HepG2 (cell line): ENCODE results near the gene FAM219A. TPM values are rescaled to one million over a fixed set of nuclear protein-coding genes. Genes with fewer than 3 reads are reported as not detected.

Source experiments
- GTF3A ChIP-seq: sonication (generic); formaldehyde crosslinking; conservative IDR thresholded peaks from 2 replicates; pipeline ENCODE4 v1.4.0; 2020; ENCODE audit warnings: mild to moderate bottlenecking, missing genetic modification reagents
- KAT2B ChIP-seq: fragments of 150-350 bp; IDR thresholded peaks from 2 replicates; pipeline ENCODE4 v1.6.1; 2014; ENCODE audit warnings: low read depth, low read length, borderline replicate concordance
- KLF6 ChIP-seq: IDR thresholded peaks from 2 replicates; pipeline ENCODE4 v1.8.0; 2016; ENCODE audit warnings: missing biosample characterization, missing genetic modification reagents
- NFATC3 ChIP-seq: sonication (generic); formaldehyde crosslinking; IDR thresholded peaks from 2 replicates; pipeline ENCODE4 v1.5.1; 2020; ENCODE audit warnings: mild to moderate bottlenecking, missing genetic modification reagents
- PHF21A ChIP-seq: sonication (generic); formaldehyde crosslinking; IDR thresholded peaks from 2 replicates; pipeline ENCODE4 v1.5.0; 2020; ENCODE audit warnings: mild to moderate bottlenecking, missing genetic modification reagents
- RARA ChIP-seq: IDR thresholded peaks from 2 replicates; pipeline ENCODE4 v1.6.1; 2016; ENCODE audit warnings: missing genetic modification reagents, missing compliant biosample characterization
- SIX1 ChIP-seq: sonication (generic); formaldehyde crosslinking; IDR thresholded peaks from 2 replicates; pipeline ENCODE4 v1.4.0; 2020; ENCODE audit warnings: missing genetic modification reagents, borderline replicate concordance
- ZBTB21 ChIP-seq: sonication (generic); formaldehyde crosslinking; IDR thresholded peaks from 2 replicates; pipeline ENCODE4 v1.4.0; 2020; ENCODE audit warnings: missing genetic modification reagents
- ZFP37 ChIP-seq: sonication (generic); formaldehyde crosslinking; IDR thresholded peaks from 2 replicates; pipeline ENCODE4 v1.4.0; 2020; ENCODE audit warnings: missing genetic modification reagents, borderline replicate concordance
- ZNF121 ChIP-seq: sonication (generic); formaldehyde crosslinking; IDR thresholded peaks from 2 replicates; pipeline ENCODE4 v1.5.0; 2020; ENCODE audit warnings: mild to moderate bottlenecking, missing genetic modification reagents
- ZNF446 ChIP-seq: sonication (generic); formaldehyde crosslinking; IDR thresholded peaks from 2 replicates; pipeline ENCODE4 v1.5.0; 2020; ENCODE audit warnings: mild to moderate bottlenecking, missing genetic modification reagents
- polyA plus RNA-seq, 8 experiments: library from polyadenylated mRNA; depleted of rRNA in 3 of 8; stranded (reverse) in 7 of 8; unstranded in 1 of 8; fragments of >200 nt; fragmentation: Illumina TruSeq in 4 of 8; extraction: Trizol in 4 of 8; gene quantifications; 2 replicates each; pipeline versions ENCODE4 v1.2.1 to v1.2.3, GENCODE V29; 2011 to 2016; ENCODE audit warnings: low read depth in 4 of 8, missing spikeins in 1 of 8, mixed read lengths in 1 of 8; ENCODE audit not compliant: insufficient read depth in 1 of 8
- total RNA-seq, 5 experiments: library from RNA; depleted of rRNA; stranded (reverse); fragments of >200 nt; fragmentation: Illumina TruSeq; extraction: Trizol; gene quantifications; 2 replicates each; pipeline ENCODE4 v1.2.3, GENCODE V29; 2016; ENCODE audit warnings: low read depth in 1 of 5
- TF ChIP-seq, protein P1 (sequence below): sonication (generic); formaldehyde crosslinking; IDR thresholded peaks from 2 replicates; pipeline ENCODE4 v1.4.0; 2020; ENCODE audit warnings: missing genetic modification reagents
- TF ChIP-seq, protein P2 (sequence below): sonication (generic); formaldehyde crosslinking; IDR thresholded peaks from 2 replicates; pipeline ENCODE4 v1.4.0; 2020; ENCODE audit warnings: missing genetic modification reagents
- TF ChIP-seq, protein P3 (sequence below): sonication (generic); formaldehyde crosslinking; IDR thresholded peaks from 2 replicates; pipeline ENCODE4 v1.5.1; 2020; ENCODE audit warnings: mild to moderate bottlenecking, missing genetic modification reagents
- TF ChIP-seq, protein P4 (sequence below): sonication (generic); formaldehyde crosslinking; IDR thresholded peaks from 2 replicates; pipeline ENCODE4 v1.5.0; 2020; ENCODE audit warnings: mild to moderate bottlenecking, missing genetic modification reagents

FAM219A gene
- total and polyA plus RNA-seq, 2 of the 13 experiments (the other 11 are each of a cell fraction or from before 2014, with no cell fraction given), result 3.9 to 6.4 TPM

DNA sequence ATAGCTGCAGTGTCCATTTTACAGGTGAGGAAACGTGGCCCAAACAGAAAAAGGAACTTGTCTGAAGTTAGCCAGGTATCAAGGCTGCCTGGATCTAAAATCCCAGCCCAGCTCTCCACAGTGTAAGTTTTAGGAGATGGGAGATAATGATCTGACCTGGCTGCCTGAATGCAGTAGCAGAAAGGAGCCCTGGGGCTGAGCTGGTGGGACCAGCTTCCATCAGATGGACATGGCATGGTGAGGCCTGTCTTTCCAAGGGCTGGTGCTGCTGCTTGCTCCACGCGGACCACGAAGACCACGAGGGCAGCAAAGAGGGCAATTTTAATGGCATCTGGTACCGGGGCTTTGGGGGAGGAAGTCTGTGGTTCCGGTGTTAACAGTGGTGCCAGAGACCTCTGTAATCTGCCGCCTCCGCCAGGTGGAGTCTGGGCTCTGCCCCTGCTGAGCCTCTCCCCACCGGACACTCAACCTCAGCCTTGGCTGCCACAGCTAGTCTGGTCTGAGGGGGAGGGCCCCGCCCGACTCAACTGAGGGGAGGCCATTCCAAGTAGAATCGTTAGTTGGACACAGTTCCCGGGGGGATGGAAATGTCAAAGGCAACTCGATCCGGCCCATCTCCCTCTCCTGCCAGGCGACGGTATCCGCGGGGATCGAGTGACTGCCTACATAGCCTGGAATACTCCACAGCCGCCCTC lies 82.3 kb downstream of the FAM219A start (continued):
- TF ChIP-seq, protein P1, sequence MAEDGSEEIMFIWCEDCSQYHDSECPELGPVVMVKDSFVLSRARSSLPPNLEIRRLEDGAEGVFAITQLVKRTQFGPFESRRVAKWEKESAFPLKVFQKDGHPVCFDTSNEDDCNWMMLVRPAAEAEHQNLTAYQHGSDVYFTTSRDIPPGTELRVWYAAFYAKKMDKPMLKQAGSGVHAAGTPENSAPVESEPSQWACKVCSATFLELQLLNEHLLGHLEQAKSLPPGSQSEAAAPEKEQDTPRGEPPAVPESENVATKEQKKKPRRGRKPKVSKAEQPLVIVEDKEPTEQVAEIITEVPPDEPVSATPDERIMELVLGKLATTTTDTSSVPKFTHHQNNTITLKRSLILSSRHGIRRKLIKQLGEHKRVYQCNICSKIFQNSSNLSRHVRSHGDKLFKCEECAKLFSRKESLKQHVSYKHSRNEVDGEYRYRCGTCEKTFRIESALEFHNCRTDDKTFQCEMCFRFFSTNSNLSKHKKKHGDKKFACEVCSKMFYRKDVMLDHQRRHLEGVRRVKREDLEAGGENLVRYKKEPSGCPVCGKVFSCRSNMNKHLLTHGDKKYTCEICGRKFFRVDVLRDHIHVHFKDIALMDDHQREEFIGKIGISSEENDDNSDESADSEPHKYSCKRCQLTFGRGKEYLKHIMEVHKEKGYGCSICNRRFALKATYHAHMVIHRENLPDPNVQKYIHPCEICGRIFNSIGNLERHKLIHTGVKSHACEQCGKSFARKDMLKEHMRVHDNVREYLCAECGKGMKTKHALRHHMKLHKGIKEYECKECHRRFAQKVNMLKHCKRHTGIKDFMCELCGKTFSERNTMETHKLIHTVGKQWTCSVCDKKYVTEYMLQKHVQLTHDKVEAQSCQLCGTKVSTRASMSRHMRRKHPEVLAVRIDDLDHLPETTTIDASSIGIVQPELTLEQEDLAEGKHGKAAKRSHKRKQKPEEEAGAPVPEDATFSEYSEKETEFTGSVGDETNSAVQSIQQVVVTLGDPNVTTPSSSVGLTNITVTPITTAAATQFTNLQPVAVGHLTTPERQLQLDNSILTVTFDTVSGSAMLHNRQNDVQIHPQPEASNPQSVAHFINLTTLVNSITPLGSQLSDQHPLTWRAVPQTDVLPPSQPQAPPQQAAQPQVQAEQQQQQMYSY (CRISPR knock-in tag), result no peak; the same call in 1 of the 2 replicates
- no peak for TF ChIP-seq GTF3A (CRISPR knock-in tag)
- TF ChIP-seq, protein P2, sequence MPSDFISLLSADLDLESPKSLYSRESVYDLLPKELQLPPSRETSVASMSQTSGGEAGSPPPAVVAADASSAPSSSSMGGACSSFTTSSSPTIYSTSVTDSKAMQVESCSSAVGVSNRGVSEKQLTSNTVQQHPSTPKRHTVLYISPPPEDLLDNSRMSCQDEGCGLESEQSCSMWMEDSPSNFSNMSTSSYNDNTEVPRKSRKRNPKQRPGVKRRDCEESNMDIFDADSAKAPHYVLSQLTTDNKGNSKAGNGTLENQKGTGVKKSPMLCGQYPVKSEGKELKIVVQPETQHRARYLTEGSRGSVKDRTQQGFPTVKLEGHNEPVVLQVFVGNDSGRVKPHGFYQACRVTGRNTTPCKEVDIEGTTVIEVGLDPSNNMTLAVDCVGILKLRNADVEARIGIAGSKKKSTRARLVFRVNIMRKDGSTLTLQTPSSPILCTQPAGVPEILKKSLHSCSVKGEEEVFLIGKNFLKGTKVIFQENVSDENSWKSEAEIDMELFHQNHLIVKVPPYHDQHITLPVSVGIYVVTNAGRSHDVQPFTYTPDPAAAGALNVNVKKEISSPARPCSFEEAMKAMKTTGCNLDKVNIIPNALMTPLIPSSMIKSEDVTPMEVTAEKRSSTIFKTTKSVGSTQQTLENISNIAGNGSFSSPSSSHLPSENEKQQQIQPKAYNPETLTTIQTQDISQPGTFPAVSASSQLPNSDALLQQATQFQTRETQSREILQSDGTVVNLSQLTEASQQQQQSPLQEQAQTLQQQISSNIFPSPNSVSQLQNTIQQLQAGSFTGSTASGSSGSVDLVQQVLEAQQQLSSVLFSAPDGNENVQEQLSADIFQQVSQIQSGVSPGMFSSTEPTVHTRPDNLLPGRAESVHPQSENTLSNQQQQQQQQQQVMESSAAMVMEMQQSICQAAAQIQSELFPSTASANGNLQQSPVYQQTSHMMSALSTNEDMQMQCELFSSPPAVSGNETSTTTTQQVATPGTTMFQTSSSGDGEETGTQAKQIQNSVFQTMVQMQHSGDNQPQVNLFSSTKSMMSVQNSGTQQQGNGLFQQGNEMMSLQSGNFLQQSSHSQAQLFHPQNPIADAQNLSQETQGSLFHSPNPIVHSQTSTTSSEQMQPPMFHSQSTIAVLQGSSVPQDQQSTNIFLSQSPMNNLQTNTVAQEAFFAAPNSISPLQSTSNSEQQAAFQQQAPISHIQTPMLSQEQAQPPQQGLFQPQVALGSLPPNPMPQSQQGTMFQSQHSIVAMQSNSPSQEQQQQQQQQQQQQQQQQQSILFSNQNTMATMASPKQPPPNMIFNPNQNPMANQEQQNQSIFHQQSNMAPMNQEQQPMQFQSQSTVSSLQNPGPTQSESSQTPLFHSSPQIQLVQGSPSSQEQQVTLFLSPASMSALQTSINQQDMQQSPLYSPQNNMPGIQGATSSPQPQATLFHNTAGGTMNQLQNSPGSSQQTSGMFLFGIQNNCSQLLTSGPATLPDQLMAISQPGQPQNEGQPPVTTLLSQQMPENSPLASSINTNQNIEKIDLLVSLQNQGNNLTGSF (CRISPR knock-in tag), result no peak
- no peak for TF ChIP-seq ZBTB21 (CRISPR knock-in tag)
- no peak for TF ChIP-seq RARA (CRISPR knock-in tag)
- TF ChIP-seq, protein P3, sequence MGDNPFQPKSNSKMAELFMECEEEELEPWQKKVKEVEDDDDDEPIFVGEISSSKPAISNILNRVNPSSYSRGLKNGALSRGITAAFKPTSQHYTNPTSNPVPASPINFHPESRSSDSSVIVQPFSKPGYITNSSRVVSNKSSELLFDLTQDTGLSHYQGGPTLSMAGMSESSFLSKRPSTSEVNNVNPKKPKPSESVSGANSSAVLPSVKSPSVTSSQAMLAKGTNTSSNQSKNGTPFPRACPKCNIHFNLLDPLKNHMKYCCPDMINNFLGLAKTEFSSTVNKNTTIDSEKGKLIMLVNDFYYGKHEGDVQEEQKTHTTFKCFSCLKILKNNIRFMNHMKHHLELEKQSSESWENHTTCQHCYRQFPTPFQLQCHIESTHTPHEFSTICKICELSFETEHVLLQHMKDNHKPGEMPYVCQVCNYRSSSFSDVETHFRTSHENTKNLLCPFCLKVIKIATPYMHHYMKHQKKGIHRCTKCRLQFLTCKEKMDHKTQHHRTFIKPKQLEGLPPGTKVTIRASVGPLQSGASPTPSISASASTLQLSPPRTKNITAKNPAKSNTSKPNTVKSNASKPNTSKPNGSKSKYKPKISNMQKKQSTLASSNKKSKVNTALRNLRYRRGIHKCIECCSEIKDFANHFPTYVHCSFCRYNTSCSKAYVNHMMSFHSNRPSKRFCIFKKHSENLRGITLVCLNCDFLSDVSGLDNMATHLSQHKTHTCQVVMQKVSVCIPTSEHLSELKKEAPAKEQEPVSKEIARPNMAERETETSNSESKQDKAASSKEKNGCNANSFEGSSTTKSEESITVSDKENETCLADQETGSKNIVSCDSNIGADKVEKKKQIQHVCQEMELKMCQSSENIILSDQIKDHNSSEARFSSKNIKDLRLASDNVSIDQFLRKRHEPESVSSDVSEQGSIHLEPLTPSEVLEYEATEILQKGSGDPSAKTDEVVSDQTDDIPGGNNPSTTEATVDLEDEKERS (CRISPR knock-in tag), result no peak; the same call in 1 of the 2 replicates
- 0 out of 2 replicates have a peak, but pooled peaks have one; percentile 4 for TF ChIP-seq SIX1
- TF ChIP-seq ZNF446 (CRISPR knock-in tag), result no peak
- no peak for TF ChIP-seq ZFP37 (CRISPR knock-in tag)
- TF ChIP-seq, protein P4, sequence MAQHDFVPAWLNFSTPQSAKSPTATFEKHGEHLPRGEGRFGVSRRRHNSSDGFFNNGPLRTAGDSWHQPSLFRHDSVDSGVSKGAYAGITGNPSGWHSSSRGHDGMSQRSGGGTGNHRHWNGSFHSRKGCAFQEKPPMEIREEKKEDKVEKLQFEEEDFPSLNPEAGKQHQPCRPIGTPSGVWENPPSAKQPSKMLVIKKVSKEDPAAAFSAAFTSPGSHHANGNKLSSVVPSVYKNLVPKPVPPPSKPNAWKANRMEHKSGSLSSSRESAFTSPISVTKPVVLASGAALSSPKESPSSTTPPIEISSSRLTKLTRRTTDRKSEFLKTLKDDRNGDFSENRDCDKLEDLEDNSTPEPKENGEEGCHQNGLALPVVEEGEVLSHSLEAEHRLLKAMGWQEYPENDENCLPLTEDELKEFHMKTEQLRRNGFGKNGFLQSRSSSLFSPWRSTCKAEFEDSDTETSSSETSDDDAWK, result no peak
- no peak for TF ChIP-seq PHF21A (CRISPR knock-in tag)
- no peak for TF ChIP-seq ZNF121 (CRISPR knock-in tag)
- TF ChIP-seq KLF6 (CRISPR knock-in tag), result no peak
- TF ChIP-seq NFATC3 (CRISPR knock-in tag), result no peak
- no peak for TF ChIP-seq KAT2B
